Large intestine (tissue), 3 donors: ENCODE data around the gene C11orf87. TPM values are rescaled to one million over a fixed set of nuclear protein-coding genes. Genes with fewer than 3 reads are reported as not detected.

ENCODE experiments used
- DNase-seq, 2 donors: peaks; one replicate each; pipeline versions ENCODE4 v3.0.0 to v3.0.0-alpha.2; 2013
- H3K27ac ChIP-seq: one replicate; pipeline ENCODE4 v1.5.1; 2013; ENCODE audit warnings: low read length
- H3K27me3 ChIP-seq: 2 replicates; pipeline ENCODE4 v1.6.1; 2013; ENCODE audit warnings: low read length; ENCODE audit not compliant: control insufficient read depth, insufficient read depth
- H3K36me3 ChIP-seq: 2 replicates; pipeline ENCODE4 v1.6.1; 2013; ENCODE audit warnings: low read length; ENCODE audit not compliant: control insufficient read depth, insufficient read depth
- H3K4me1 ChIP-seq: one replicate; pipeline ENCODE4 v1.6.1; 2013; ENCODE audit warnings: low read length; ENCODE audit not compliant: control insufficient read depth, insufficient read depth
- H3K4me3 ChIP-seq: one replicate; pipeline ENCODE4 v1.5.1; 2013; ENCODE audit warnings: low read length
- H3K9me3 ChIP-seq: one replicate; pipeline ENCODE4 v1.6.1; 2013; ENCODE audit warnings: mild to moderate bottlenecking, low read depth, low read length, moderate library complexity; ENCODE audit not compliant: control insufficient read depth
- WGBS: methylation state at CpG from one replicate; pipeline ENCODE4 v1.1.5; 2013; ENCODE audit warnings: low lambda C conversion rate; ENCODE audit not compliant: insufficient coverage; 5-methylcytosine and 5-hydroxymethylcytosine counted together
- polyA plus RNA-seq: library from polyadenylated mRNA; unstranded; fragments of 120-200 nt; gene quantifications from one replicate; pipeline ENCODE4 v1.2.1, GENCODE V29; 2013

Gene C11orf87
- polyA plus RNA-seq, 1 donor: 0.27 TPM

GRCh38 chr11:109405671-109406070 lies 16.3 kb upstream of the C11orf87 start:
- no peak overlapping the region for H3K4me3 ChIP-seq
- no peaks in the 10 kb centered on the region for H3K36me3 ChIP-seq
- H3K27ac ChIP-seq: no peak overlapping the region
- no peaks in the 10 kb centered on the region for H3K9me3 ChIP-seq
- H3K4me1 ChIP-seq: no peaks in the 10 kb centered on the region
- DNase-seq: no peak
- H3K27me3 ChIP-seq: no peaks in the 10 kb centered on the region

- no peak for DNase-seq
- H3K27ac ChIP-seq: no peak overlapping the region
- H3K9me3 ChIP-seq: no peaks in the 10 kb centered on the region
- 60% methylated on average over 1 of the region's 2 CpGs for WGBS
- H3K4me1 ChIP-seq: no peaks in the 10 kb centered on the region
- H3K36me3 ChIP-seq: no peaks in the 10 kb centered on the region
- peaks cover 8% of the 10 kb centered on the region for H3K27me3 ChIP-seq
- no peak overlapping the region for H3K4me3 ChIP-seq
Observed at GRCh38 chr11:109416601-109417000, 5.4 kb upstream of the C11orf87 start.

- Histone ChIP-seq H3K27ac (no peak overlapping the region), H3K36me3 (no peaks in the 10 kb centered on the region), H3K4me1 (no peaks in the 10 kb centered on the region), H3K9me3 (peaks cover 5% of the 10 kb centered on the region), H3K27me3 (peaks cover 41% of the 10 kb centered on the region), H3K4me3 (peak overlapping the region; percentile 4)
- no CpG with 5 or more reads among the region's 43 CpGs for WGBS
- DNase-seq: no peak
Observed at GRCh38 chr11:109422870-109423465, 978 bp downstream of the C11orf87 start.

GRCh38 chr11:109423466-109424190 lies 1.6 kb downstream of the C11orf87 start:
- DNase-seq: no peak
- no CpG with 5 or more reads among the region's 45 CpGs for WGBS
- Histone ChIP-seq H3K27ac (no peak overlapping the region), H3K27me3 (peaks cover 41% of the 10 kb centered on the region), H3K4me1 (no peaks in the 10 kb centered on the region), H3K36me3 (no peaks in the 10 kb centered on the region), H3K9me3 (peaks cover 5% of the 10 kb centered on the region), H3K4me3 (no peak overlapping the region)

GRCh38 chr11:109424901-109425300 lies 2.9 kb downstream of the C11orf87 start:
- H3K4me1 ChIP-seq: no peaks in the 10 kb centered on the region
- peaks cover 5% of the 10 kb centered on the region for H3K9me3 ChIP-seq
- H3K27ac ChIP-seq: no peak overlapping the region
- no peaks in the 10 kb centered on the region for H3K36me3 ChIP-seq
- DNase-seq: no peak
- H3K4me3 ChIP-seq: no peak overlapping the region
- peaks cover 41% of the 10 kb centered on the region for H3K27me3 ChIP-seq
- 8% methylated on average over 5 of the region's 10 CpGs for WGBS

- no peak for DNase-seq
- peaks cover 39% of the 10 kb centered on the region for H3K27me3 ChIP-seq
- no peaks in the 10 kb centered on the region for H3K36me3 ChIP-seq
- H3K9me3 ChIP-seq: peaks cover 5% of the 10 kb centered on the region
- WGBS: 43% methylated on average over 2 of the region's 2 CpGs
- no peaks in the 10 kb centered on the region for H3K4me1 ChIP-seq
- no peak overlapping the region for H3K27ac ChIP-seq
- H3K4me3 ChIP-seq: no peak overlapping the region
Observed at GRCh38 chr11:109425554-109425953, 3.6 kb downstream of the C11orf87 start.

GRCh38 chr11:109426442-109427240 lies 4.7 kb downstream of the C11orf87 start:
- Histone ChIP-seq H3K36me3 (no peaks in the 10 kb centered on the region), H3K4me1 (no peaks in the 10 kb centered on the region), H3K4me3 (no peak overlapping the region), H3K27ac (no peak overlapping the region), H3K9me3 (peaks cover 5% of the 10 kb centered on the region), H3K27me3 (peaks cover 33% of the 10 kb centered on the region)
- no peak for DNase-seq
- 0% methylated on average over 1 of the region's 4 CpGs for WGBS

- DNase-seq: no peak
- Histone ChIP-seq H3K27ac (no peak overlapping the region), H3K4me3 (no peak overlapping the region), H3K36me3 (no peaks in the 10 kb centered on the region), H3K9me3 (no peaks in the 10 kb centered on the region), H3K4me1 (no peaks in the 10 kb centered on the region), H3K27me3 (no peaks in the 10 kb centered on the region)
- WGBS: 100% methylated on average over 1 of the region's 3 CpGs
Observed at GRCh38 chr11:109432105-109432504, 10.1 kb downstream of the C11orf87 start.

GRCh38 chr11:109433753-109434256 lies 11.8 kb downstream of the C11orf87 start:
- H3K27me3 ChIP-seq: no peaks in the 10 kb centered on the region
- 78% methylated on average over 2 of the region's 3 CpGs for WGBS
- no peak overlapping the region for H3K27ac ChIP-seq
- no peak for DNase-seq
- H3K4me3 ChIP-seq: no peak overlapping the region
- H3K4me1 ChIP-seq: no peaks in the 10 kb centered on the region
- H3K36me3 ChIP-seq: no peaks in the 10 kb centered on the region
- H3K9me3 ChIP-seq: no peaks in the 10 kb centered on the region

GRCh38 chr11:109435121-109435742 lies 13.2 kb downstream of the C11orf87 start:
- no peak for DNase-seq
- Histone ChIP-seq H3K36me3 (no peaks in the 10 kb centered on the region), H3K9me3 (no peaks in the 10 kb centered on the region), H3K27ac (no peak overlapping the region), H3K4me1 (no peaks in the 10 kb centered on the region), H3K4me3 (no peak overlapping the region), H3K27me3 (no peaks in the 10 kb centered on the region)
- no CpG with 5 or more reads among the region's 3 CpGs for WGBS
